ENCODE data around the gene SYT2.

DNA sequence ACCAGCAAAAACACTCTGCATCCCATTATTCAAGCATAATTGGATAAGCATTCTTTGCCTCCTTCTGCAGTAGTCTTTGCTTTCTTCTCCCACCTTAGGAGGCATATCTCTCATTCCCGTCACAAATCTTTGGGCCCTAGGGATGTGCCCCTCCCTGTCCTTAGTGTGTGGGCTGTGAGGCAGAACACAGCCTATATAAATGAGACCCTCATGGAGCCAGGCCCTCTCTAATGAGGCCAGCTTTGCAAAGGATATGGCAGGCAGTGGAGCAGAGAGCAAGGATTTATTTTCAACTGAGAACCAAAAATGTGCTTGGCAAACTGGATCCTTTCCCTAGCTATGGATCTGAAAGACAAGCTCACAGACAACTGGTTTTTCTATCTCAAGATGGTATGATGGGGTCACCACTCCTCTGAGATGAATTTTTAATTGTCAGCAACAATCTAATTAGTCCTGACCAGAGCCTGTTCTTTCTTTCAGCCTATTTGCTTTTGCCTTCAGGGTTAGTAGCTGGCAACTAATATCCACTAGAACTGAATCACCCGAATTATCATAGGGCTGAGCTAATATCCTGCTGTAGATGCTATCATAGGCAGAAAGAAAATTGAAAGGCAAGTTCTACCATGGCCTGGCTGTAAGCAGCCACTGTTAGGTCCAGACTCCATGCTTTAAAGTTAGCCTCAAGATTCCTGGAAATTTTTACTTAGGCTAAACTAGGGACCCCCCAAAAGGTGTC, 134.2 kb downstream of the SYT2 start:
- TF ChIP-seq POLR2A (IDR thresholded peaks at IDR 0.05), result no peak
- TF ChIP-seq, protein P1, sequence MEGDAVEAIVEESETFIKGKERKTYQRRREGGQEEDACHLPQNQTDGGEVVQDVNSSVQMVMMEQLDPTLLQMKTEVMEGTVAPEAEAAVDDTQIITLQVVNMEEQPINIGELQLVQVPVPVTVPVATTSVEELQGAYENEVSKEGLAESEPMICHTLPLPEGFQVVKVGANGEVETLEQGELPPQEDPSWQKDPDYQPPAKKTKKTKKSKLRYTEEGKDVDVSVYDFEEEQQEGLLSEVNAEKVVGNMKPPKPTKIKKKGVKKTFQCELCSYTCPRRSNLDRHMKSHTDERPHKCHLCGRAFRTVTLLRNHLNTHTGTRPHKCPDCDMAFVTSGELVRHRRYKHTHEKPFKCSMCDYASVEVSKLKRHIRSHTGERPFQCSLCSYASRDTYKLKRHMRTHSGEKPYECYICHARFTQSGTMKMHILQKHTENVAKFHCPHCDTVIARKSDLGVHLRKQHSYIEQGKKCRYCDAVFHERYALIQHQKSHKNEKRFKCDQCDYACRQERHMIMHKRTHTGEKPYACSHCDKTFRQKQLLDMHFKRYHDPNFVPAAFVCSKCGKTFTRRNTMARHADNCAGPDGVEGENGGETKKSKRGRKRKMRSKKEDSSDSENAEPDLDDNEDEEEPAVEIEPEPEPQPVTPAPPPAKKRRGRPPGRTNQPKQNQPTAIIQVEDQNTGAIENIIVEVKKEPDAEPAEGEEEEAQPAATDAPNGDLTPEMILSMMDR (IDR thresholded peaks at IDR 0.05), result no peak
